ENCODE measurements around the gene NETO1.

The NETO1 gene

DNA sequence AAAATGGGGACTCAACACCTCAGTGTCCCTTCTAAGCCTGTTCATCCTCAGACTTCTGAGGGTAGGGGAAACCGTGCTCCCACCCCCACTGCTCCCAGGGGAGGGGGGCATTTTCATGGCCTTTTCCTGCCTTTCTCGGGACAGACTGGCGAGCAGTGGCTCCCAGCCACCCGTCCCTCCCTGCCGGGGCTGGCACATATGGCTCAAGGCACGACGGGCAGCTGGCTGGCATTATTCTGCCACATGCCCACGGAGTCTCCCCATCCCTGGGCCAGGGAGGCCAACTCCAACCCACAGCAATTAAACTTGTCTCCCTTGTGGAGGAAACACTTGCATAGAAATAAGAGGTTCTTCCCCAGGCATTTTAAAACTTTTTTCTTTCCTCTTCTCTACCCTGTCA is 175.2 kb downstream of the NETO1 start:
- H3K27me3 ChIP-seq (ENCODE audit: control insufficient read depth, insufficient read depth, low read length, poor library complexity, severe bottlenecking): no peaks in the 10 kb centered on the region
- no peak overlapping the region for H3K27ac ChIP-seq (ENCODE audit: insufficient read depth, low read depth, low read length, poor library complexity, severe bottlenecking)
- WGBS, 2 experiments: 52 to 60% methylated on average over 8 of the region's 8 CpGs
- no peaks in the 10 kb centered on the region for H3K36me3 ChIP-seq (ENCODE audit: control insufficient read depth, insufficient read depth, low read length)
- no peak overlapping the region for H3K4me3 ChIP-seq (ENCODE audit: insufficient read depth, low read depth, low read length)
- H3K9me3 ChIP-seq (ENCODE audit: control insufficient read depth, low read length): no peaks in the 10 kb centered on the region
- no peaks in the 10 kb centered on the region for H3K4me1 ChIP-seq (ENCODE audit: control insufficient read depth, insufficient read depth, low read length)

All from ectodermal cell (in vitro differentiated cells).